Ishikawa (cell line): ENCODE results near the gene RANBP9.

Experiments used
- EP300 ChIP-seq: IDR thresholded peaks from 2 replicates; pipeline ENCODE4 v1.6.1; 2012; ENCODE audit warnings: borderline replicate concordance
- FOXM1 ChIP-seq: IDR thresholded peaks from 2 replicates; pipeline ENCODE4 v1.6.1; 2012; ENCODE audit warnings: low read depth, borderline replicate concordance
- REST ChIP-seq: IDR thresholded peaks from 2 replicates; pipeline ENCODE4 v1.6.1; 2012; ENCODE audit warnings: low read depth, mild to moderate bottlenecking
- YY1 ChIP-seq: IDR thresholded peaks from 2 replicates; pipeline ENCODE4 v1.6.1; 2012; ENCODE audit warnings: low read depth
- ZBTB7A ChIP-seq: IDR thresholded peaks from 2 replicates; pipeline ENCODE4 v1.6.1; 2012; ENCODE audit warnings: low read depth

DNA sequence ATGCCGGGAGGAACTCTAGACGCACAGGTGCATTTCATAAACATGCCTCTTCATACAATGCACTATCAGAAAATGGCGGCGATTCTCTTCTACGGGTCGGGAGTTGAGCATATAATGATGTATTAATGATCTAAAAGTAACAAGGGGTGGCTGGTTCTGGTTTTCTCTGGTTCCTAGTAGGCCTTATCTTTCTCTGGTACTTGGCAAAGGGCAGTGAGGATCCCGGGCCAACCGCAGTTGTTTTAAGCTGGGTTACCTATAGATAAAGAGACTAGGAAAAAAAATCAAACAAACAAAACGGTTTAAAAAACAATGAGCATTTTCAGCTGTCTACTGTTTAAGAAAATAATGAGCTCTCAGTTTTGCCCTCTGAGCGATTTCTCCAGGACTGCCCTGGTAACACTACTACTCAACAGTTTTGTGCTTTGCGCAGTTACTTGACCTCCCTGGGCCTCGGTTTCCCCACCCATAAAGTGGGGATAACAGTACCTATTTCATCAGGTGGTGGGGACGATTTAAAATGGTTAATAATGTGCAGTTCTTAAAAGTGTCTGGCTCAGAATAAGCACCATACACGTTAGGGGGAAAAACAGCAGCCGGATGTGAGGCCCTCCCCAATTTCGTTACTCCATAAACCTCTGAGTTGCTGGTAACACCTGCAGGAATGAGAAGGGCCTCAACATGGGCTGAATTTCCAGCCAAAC lies 138.5 kb downstream of the RANBP9 start:
- TF ChIP-seq ZBTB7A (no peak), EP300 (no peak), YY1 (no peak), REST (no peak), FOXM1 (no peak)
